Spleen (tissue), 7 donors: ENCODE measurements around the gene RTKN.

ENCODE experiments used
- CTCF ChIP-seq, 11 experiments: fragments of 200-600 bp in 7 of 11; fragments of 450-650 bp in 4 of 11; sonication (generic) in 4 of 11; IDR thresholded peaks in 8 of 11; conservative IDR thresholded peaks in 3 of 11; 1 replicate in 7 of 11; 2 replicates in 4 of 11; pipeline versions ENCODE4 v1.4.0 to v1.8.0; 2016 to 2021; ENCODE audit warnings: antibody characterized with exemption in 11 of 11, inconsistent platforms in 4 of 11, mild to moderate bottlenecking in 1 of 11
- POLR2A ChIP-seq, 3 donors: fragments of 450-650 bp; IDR thresholded peaks; one replicate each; pipeline ENCODE4 v1.5.1; 2017; ENCODE audit warnings: antibody characterized with exemption in 3 of 3, mild to moderate bottlenecking in 1 of 3
- donor health status: DM: no; HTN: no; CAD: no; lungs with moderate emphysema.
- donor health status: DM: no; HTN: no; CAD: no.
- donor health status: DM: no; HTN: no; CAD: no.

GRCh38 chr2:74384051-74384450, 57.7 kb downstream of the RTKN start:
- TF ChIP-seq CTCF (IDR thresholded peaks at IDR 0.05 in 8 of 11, conservative IDR thresholded peaks at IDR 0.05 in 3 of 11) (no peak), POLR2A (IDR thresholded peaks at IDR 0.05) (no peak)
